GM12878 (cell line): ENCODE data around the gene RCE1. TPM values are rescaled to one million over a fixed set of nuclear protein-coding genes. Genes with fewer than 3 reads are reported as not detected.

Experiments
- ATAC-seq: fragments of 200-7000 bp; cut with Tn5 transposase; 3 replicates; pipeline ENCODE4 v1.9.1; 2020; ENCODE audit warnings: mild to moderate bottlenecking, moderate library complexity
- BruUV-seq: library from RNA; stranded (reverse); fragments of 400-500 nt; replicated peaks from 2 replicates; lab custom pipeline; 2021; lab: Mats Ljungman, UMichigan
- CTCF ChIA-PET: fragments of 300-600 bp; sonication (Branson Sonifier 250); formaldehyde crosslinking; extraction: SDS; loops from one replicate; lab custom pipeline; 2021; ENCODE audit warnings: inconsistent platforms; lab: Yijun Ruan, JAX
- POLR2A ChIA-PET: fragments of 350-600 bp; formaldehyde crosslinking; extraction: SDS; loops from one replicate; lab custom pipeline; 2021; ENCODE audit warnings: inconsistent platforms; lab: Charles Lee
- RAD21 ChIA-PET: fragments of 300-600 bp; sonication (Branson Sonifier 250); formaldehyde crosslinking; loops from one replicate; lab custom pipeline; 2023; ENCODE audit warnings: antibody characterized with exemption; ENCODE audit not compliant: unreplicated experiment; lab: Charles Lee
- SMC1A ChIA-PET: fragments of 300-600 bp; sonication (Branson Sonifier 250); formaldehyde crosslinking; loops from one replicate; lab custom pipeline; 2023; ENCODE audit not compliant: unreplicated experiment, uncharacterized antibody; lab: Charles Lee
- DNase-seq: peaks from one replicate; pipeline ENCODE4 v3.0.0-alpha.2; 2011; ENCODE audit warnings: low read depth, low spot score
- FAIRE-seq: peaks from 3 replicates; lab custom pipeline; 2011; peaks lifted over from hg19 to GRCh38; lab: Jason Lieb, UNC
- H2AFZ ChIP-seq: 2 replicates; pipeline ENCODE4 v1.6.0; 2011; ENCODE audit warnings: low read depth, low read length, control low read depth; ENCODE audit not compliant: control insufficient read depth
- H3K27ac ChIP-seq: 2 replicates; pipeline ENCODE4 v1.5.1; 2011; ENCODE audit warnings: control low read depth; ENCODE audit not compliant: control insufficient read depth, insufficient read depth
- H3K27me3 ChIP-seq, 2 experiments: replicated peaks in 1 of 2; 2 replicates each; pipeline versions ENCODE4 v1.6.0 to v1.6.1; 2011; ENCODE audit warnings: low read length in 1 of 2; ENCODE audit not compliant: control insufficient read depth in 2 of 2, insufficient read depth in 2 of 2
- H3K36me3 ChIP-seq, 2 experiments: 2 replicates each; pipeline ENCODE4 v1.5.1; 2011; ENCODE audit warnings: low read length in 1 of 2; ENCODE audit not compliant: control insufficient read depth in 2 of 2, insufficient read depth in 2 of 2
- H3K4me1 ChIP-seq: 2 replicates; pipeline ENCODE4 v1.6.1; 2011; ENCODE audit warnings: mild to moderate bottlenecking, low read length, moderate library complexity, mixed read lengths; ENCODE audit not compliant: control insufficient read depth, insufficient read depth
- H3K4me2 ChIP-seq: 2 replicates; pipeline ENCODE4 v1.6.0; 2011; ENCODE audit warnings: control low read depth; ENCODE audit not compliant: control insufficient read depth, insufficient read depth
- H3K4me3 ChIP-seq: fragments of 200-600 bp; sonication (generic); 2 replicates; pipeline ENCODE4 v1.5.1; 2016
- H3K79me2 ChIP-seq: 2 replicates; pipeline ENCODE4 v1.6.0; 2011; ENCODE audit warnings: low read length; ENCODE audit not compliant: control insufficient read depth, insufficient read depth
- H3K9ac ChIP-seq: 2 replicates; pipeline ENCODE4 v1.8.0; 2011; ENCODE audit warnings: low read length, control low read depth, mixed read lengths; ENCODE audit not compliant: control insufficient read depth, insufficient read depth
- H3K9me3 ChIP-seq: replicated peaks from 3 replicates; pipeline ENCODE4 v1.5.1; 2011; ENCODE audit warnings: mild to moderate bottlenecking, low read length; ENCODE audit not compliant: control insufficient read depth, insufficient read depth
- H4K20me1 ChIP-seq: 2 replicates; pipeline ENCODE4 v1.6.0; 2011; ENCODE audit not compliant: control insufficient read depth, insufficient read depth
- BMI1 ChIP-seq: fragments of 450-650 bp; IDR thresholded peaks from 2 replicates; pipeline ENCODE4 v1.6.1; 2016; ENCODE audit warnings: mild to moderate bottlenecking, moderate library complexity, borderline replicate concordance
- CREM ChIP-seq: IDR thresholded peaks from 2 replicates; pipeline ENCODE4 v1.6.1; 2014; ENCODE audit warnings: antibody characterized with exemption, low read depth
- HCFC1 ChIP-seq: fragments of 150-350 bp; IDR thresholded peaks from 2 replicates; pipeline ENCODE4 v1.6.1; 2014; ENCODE audit warnings: low read length
- HDAC2 ChIP-seq: fragments of 200-600 bp; sonication (generic); IDR thresholded peaks from 2 replicates; pipeline ENCODE4 v1.6.1; 2017
- LARP7 ChIP-seq: fragments of 450-650 bp; IDR thresholded peaks from 2 replicates; pipeline ENCODE4 v1.6.1; 2017; ENCODE audit warnings: mild to moderate bottlenecking
- NFYA ChIP-seq: IDR thresholded peaks from 2 replicates; pipeline ENCODE4 v1.6.1; 2011; ENCODE audit warnings: low read depth, mild to moderate bottlenecking, low read length, improper control_type of control experiment, borderline replicate concordance
- PAX5 ChIP-seq: IDR thresholded peaks from 2 replicates; pipeline ENCODE4 v1.6.1; 2011; ENCODE audit warnings: low read depth, low read length, borderline replicate concordance
- POLR2AphosphoS5 ChIP-seq: IDR thresholded peaks from 2 replicates; pipeline ENCODE4 v1.6.1; 2011; ENCODE audit warnings: mild to moderate bottlenecking, low read length, inconsistent platforms
- POU2F2 ChIP-seq: IDR thresholded peaks from 3 replicates; pipeline ENCODE4 v1.6.1; 2011; ENCODE audit warnings: low read depth, mild to moderate bottlenecking, low read length, borderline replicate concordance
- ZNF207 ChIP-seq: fragments of 450-650 bp; IDR thresholded peaks from 2 replicates; pipeline ENCODE4 v1.6.1; 2014; ENCODE audit warnings: antibody characterized with exemption, mild to moderate bottlenecking, borderline replicate concordance
- WGBS: methylation state at CpG from one replicate; pipeline ENCODE4 v1.1.6; 2016; ENCODE audit warnings: low lambda C conversion rate; ENCODE audit not compliant: insufficient replicate concordance, insufficient coverage; ENCODE audit errors: missing lambda C conversion rate; 5-methylcytosine and 5-hydroxymethylcytosine counted together
- in situ Hi-C: fragments of 300-500 bp; cut with MboI; formaldehyde crosslinking; loops from 9 replicates; pipeline ENCODE4 v1.14.3; 2018; ENCODE audit warnings: mixed read lengths
- intact Hi-C: fragments of 100-400 bp; cut with micrococcal nuclease; formaldehyde crosslinking; loops from one replicate; pipeline ENCODE4 v1.14.2; 2022; ENCODE audit not compliant: unreplicated experiment
- polyA plus RNA-seq, 11 experiments: library from polyadenylated mRNA; depleted of rRNA in 4 of 11; unstranded in 6 of 11; stranded (reverse) in 5 of 11; fragments of >200 nt; fragmentation: Nextera tagmentation in 4 of 11; fragmentation: Illumina TruSeq in 1 of 11; extraction: Ambion mirVana in 4 of 11; extraction: Trizol in 1 of 11; gene quantifications; 1 replicate in 1 of 11; 2 replicates in 10 of 11; pipeline versions ENCODE4 v1.2.1 to v1.2.3, GENCODE V29; 2011 to 2016; ENCODE audit warnings: inconsistent platforms in 2 of 11, missing spikeins in 2 of 11, low read depth in 1 of 11
- total RNA-seq, 4 experiments: library from RNA; depleted of rRNA in 3 of 4; stranded (reverse); fragments of >200 nt in 3 of 4; fragmentation: Illumina TruSeq in 1 of 4; extraction: Trizol in 1 of 4; gene quantifications; 2 replicates each; pipeline versions ENCODE4 v1.2.1 to v1.2.3, GENCODE V29; 2013 to 2021
- TF ChIP-seq, protein P1 (sequence below): IDR thresholded peaks from 2 replicates; pipeline ENCODE4 v1.6.1; 2011; ENCODE audit warnings: low read depth, low read length, improper control_type of control experiment, borderline replicate concordance

Gene RCE1
- total and polyA plus RNA-seq, 10 of the 15 experiments (the other 5 are each of a cell fraction or from before 2014, with no cell fraction given) = 0.79 to 32.9 (median 16.4) TPM

DNA sequence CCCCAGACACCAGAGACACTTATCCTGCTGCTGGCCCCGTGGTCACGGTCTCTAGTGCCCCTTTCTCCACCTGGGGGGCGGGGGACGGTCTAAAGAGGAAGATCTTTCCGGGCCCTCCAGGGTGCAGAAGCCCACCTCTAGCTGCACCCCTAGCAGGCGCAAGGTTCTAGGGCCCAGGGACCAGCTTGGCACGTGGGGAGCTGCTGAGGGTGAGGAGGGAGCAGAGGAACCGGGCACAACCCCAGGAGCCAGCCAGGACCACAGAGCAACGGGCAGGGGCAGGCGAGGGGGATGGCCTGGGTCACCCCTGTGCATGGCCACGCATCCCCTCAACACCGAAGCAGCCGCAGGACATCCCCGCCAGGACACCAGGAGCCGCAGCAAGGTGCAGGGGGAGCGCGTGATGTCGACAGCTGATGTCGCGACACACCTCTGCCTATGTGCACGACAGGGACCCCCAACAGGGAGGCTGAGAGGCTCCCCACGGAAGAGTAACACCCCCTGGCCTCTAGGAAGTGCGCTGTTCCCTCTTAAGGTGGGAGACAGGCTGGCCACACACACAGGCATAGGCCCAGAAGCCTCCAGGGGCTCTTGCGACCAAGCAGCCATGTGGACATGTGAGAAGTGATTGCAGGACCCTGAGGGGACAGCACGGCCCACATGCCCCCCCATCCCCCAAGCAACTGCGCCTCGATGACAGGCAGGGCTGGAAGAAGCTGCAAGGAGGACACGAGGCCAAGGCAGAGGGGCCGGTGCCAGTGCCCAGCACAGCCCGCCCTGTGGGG lies 18.7 kb downstream of the RCE1 start:
- FAIRE-seq (no peak), ATAC-seq (no peak), DNase-seq (no peak)
- no peaks in the 10 kb centered on the region for H4K20me1 ChIP-seq
- no peak overlapping the region for H3K4me3 ChIP-seq
- no peaks in the 10 kb centered on the region for H3K27me3 ChIP-seq
- intact Hi-C loops = no loop called here
- no peak overlapping the region for H3K4me2 ChIP-seq
- RAD21 ChIA-PET = no interaction called here
- H3K4me1 ChIP-seq = no peaks in the 10 kb centered on the region
- no peaks in the 10 kb centered on the region for H3K36me3 ChIP-seq
- no peaks in the 10 kb centered on the region for H3K9me3 ChIP-seq
- CTCF ChIA-PET = no interaction called here
- POLR2A ChIA-PET = no interaction called here
- no peak for TF ChIP-seq HDAC2
- TF ChIP-seq POU2F2 = no peak
- TF ChIP-seq PAX5 = no peak
- TF ChIP-seq, protein P1, sequence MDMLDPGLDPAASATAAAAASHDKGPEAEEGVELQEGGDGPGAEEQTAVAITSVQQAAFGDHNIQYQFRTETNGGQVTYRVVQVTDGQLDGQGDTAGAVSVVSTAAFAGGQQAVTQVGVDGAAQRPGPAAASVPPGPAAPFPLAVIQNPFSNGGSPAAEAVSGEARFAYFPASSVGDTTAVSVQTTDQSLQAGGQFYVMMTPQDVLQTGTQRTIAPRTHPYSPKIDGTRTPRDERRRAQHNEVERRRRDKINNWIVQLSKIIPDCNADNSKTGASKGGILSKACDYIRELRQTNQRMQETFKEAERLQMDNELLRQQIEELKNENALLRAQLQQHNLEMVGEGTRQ = no peak
- no peak for TF ChIP-seq BMI1
- TF ChIP-seq CREM = no peak
- TF ChIP-seq HCFC1 = no peak
- TF ChIP-seq POLR2AphosphoS5 = no peak
- no peak for TF ChIP-seq LARP7
- TF ChIP-seq NFYA = no peak
- no peak for TF ChIP-seq ZNF207
- H2AFZ ChIP-seq = no peak overlapping the region
- BruUV-seq = no TSS peak
- SMC1A ChIA-PET = no interaction called here
- WGBS = 80% methylated on average over 30 of the region's 30 CpGs
- no peak overlapping the region for H3K9ac ChIP-seq
- no peak overlapping the region for H3K27ac ChIP-seq
- H3K79me2 ChIP-seq = peaks cover 6% of the 10 kb centered on the region
- in situ Hi-C loops = no loop called here
